ENCODE data around the gene CD4.

The CD4 gene

GRCh38 chr12:6778574-6779550 is 10.5 kb upstream of the CD4 start:
- DNase-seq: peak; percentile 92

- DNase-seq: no peak
Observed at GRCh38 chr12:6779708-6780432, 9.5 kb upstream of the CD4 start.

- no peak for DNase-seq
Observed at GRCh38 chr12:6780573-6780972, 8.8 kb upstream of the CD4 start.

GRCh38 chr12:6782119-6782518 is 7.2 kb upstream of the CD4 start:
- DNase-seq: no peak

- no peak for DNase-seq
Observed at GRCh38 chr12:6782850-6783566, 6.3 kb upstream of the CD4 start.

GRCh38 chr12:6783828-6784227 is 5.5 kb upstream of the CD4 start:
- no peak for DNase-seq

- DNase-seq: no peak
Observed at GRCh38 chr12:6784296-6784695, 5.0 kb upstream of the CD4 start.

- no peak for DNase-seq
Observed at GRCh38 chr12:6784761-6785160, 4.6 kb upstream of the CD4 start.

GRCh38 chr12:6786416-6787094 is 2.8 kb upstream of the CD4 start:
- no peak for DNase-seq

- no peak for DNase-seq
Observed at GRCh38 chr12:6787309-6787708, 2.0 kb upstream of the CD4 start.

- DNase-seq: no peak
Observed at GRCh38 chr12:6790496-6791150, 1.3 kb downstream of the CD4 start.

- DNase-seq: no peak
Observed at GRCh38 chr12:6791931-6792520, 2.7 kb downstream of the CD4 start.

- no peak for DNase-seq
Observed at GRCh38 chr12:6792522-6793201, 3.3 kb downstream of the CD4 start.

GRCh38 chr12:6795088-6795487 is 5.8 kb downstream of the CD4 start:
- DNase-seq: no peak

GRCh38 chr12:6796576-6796975 is 7.2 kb downstream of the CD4 start:
- DNase-seq: no peak

GRCh38 chr12:6799147-6799546 is 9.8 kb downstream of the CD4 start:
- no peak for DNase-seq

GRCh38 chr12:6807170-6807569 is 17.8 kb downstream of the CD4 start:
- no peak for DNase-seq

- no peak for DNase-seq
Observed at GRCh38 chr12:6809056-6809455, 19.7 kb downstream of the CD4 start.

- no peak for DNase-seq
Observed at GRCh38 chr12:6810758-6811157, 21.4 kb downstream of the CD4 start.

- DNase-seq: no peak
Observed at GRCh38 chr12:6813363-6813762, 24.0 kb downstream of the CD4 start.

GRCh38 chr12:6816598-6816997 is 27.3 kb downstream of the CD4 start:
- no peak for DNase-seq
